SHP77 treated with DMSO at 0.1 percent for 48 hours (cell line): ENCODE measurements around the gene SLIT1.

Experiments
- DNase-seq: peaks from one replicate; lab custom pipeline; 2025; lab: John Stamatoyannopoulos, UW

SLIT1 gene

GRCh38 chr10:97001183-97001991 is 184.4 kb downstream of the SLIT1 start:
- no peak for DNase-seq

GRCh38 chr10:97000487-97001182 is 185.1 kb downstream of the SLIT1 start:
- DNase-seq: no peak

- no peak for DNase-seq
Measured at GRCh38 chr10:96999987-97000386, 185.8 kb downstream of the SLIT1 start.

- no peak for DNase-seq
Measured at GRCh38 chr10:96999337-96999736, 186.4 kb downstream of the SLIT1 start.

GRCh38 chr10:96998329-96998888 is 187.3 kb downstream of the SLIT1 start:
- no peak for DNase-seq

- DNase-seq: no peak
Measured at GRCh38 chr10:96996275-96996965, 189.3 kb downstream of the SLIT1 start.

- no peak for DNase-seq
Measured at GRCh38 chr10:96995851-96996250, 189.9 kb downstream of the SLIT1 start.

GRCh38 chr10:96992721-96993120 is 193.0 kb downstream of the SLIT1 start:
- no peak for DNase-seq

- no peak for DNase-seq
Measured at GRCh38 chr10:96991313-96991841, 194.4 kb downstream of the SLIT1 start.

- DNase-seq: no peak
Measured at GRCh38 chr10:96988426-96988825, 197.3 kb downstream of the SLIT1 start.

- no peak for DNase-seq
Measured at GRCh38 chr10:96987842-96988175, 197.9 kb downstream of the SLIT1 start.

GRCh38 chr10:96987141-96987841 is 198.5 kb downstream of the SLIT1 start:
- no peak for DNase-seq

GRCh38 chr10:96986200-96986856 is 199.4 kb downstream of the SLIT1 start:
- no peak for DNase-seq

- no peak for DNase-seq
Measured at GRCh38 chr10:96984541-96985131, 201.1 kb downstream of the SLIT1 start.

GRCh38 chr10:96982149-96982930 is 203.4 kb downstream of the SLIT1 start:
- no peak for DNase-seq

- no peak for DNase-seq
Measured at GRCh38 chr10:96978621-96979154, 207.1 kb downstream of the SLIT1 start.

GRCh38 chr10:96975136-96975535 is 210.6 kb downstream of the SLIT1 start:
- no peak for DNase-seq

GRCh38 chr10:96973809-96974747 is 211.7 kb downstream of the SLIT1 start:
- no peak for DNase-seq

GRCh38 chr10:96972264-96972663 is 213.5 kb downstream of the SLIT1 start:
- DNase-seq: no peak
